NCI-H1694 (cell line): Measurements from ENCODE around the gene TMPRSS2.

Source experiments
- DNase-seq: peaks from one replicate; lab custom pipeline; 2025; lab: John Stamatoyannopoulos, UW

TMPRSS2 gene

GRCh38 chr21:41509733-41510132 is 1.8 kb upstream of the TMPRSS2 start:
- DNase-seq = no peak

- DNase-seq = no peak
Observed at GRCh38 chr21:41509145-41509496, 1.2 kb upstream of the TMPRSS2 start.

- DNase-seq = no peak
Observed at GRCh38 chr21:41508415-41509144, 622 bp upstream of the TMPRSS2 start.

- no peak for DNase-seq
Observed at GRCh38 chr21:41506611-41507520, 1.1 kb downstream of the TMPRSS2 start.

- no peak for DNase-seq
Observed at GRCh38 chr21:41506005-41506594, 1.9 kb downstream of the TMPRSS2 start.

GRCh38 chr21:41504030-41504429 is 3.9 kb downstream of the TMPRSS2 start:
- DNase-seq = no peak

GRCh38 chr21:41503331-41503730 is 4.6 kb downstream of the TMPRSS2 start:
- no peak for DNase-seq

GRCh38 chr21:41501919-41502318 is 6.0 kb downstream of the TMPRSS2 start:
- DNase-seq = no peak

- no peak for DNase-seq
Observed at GRCh38 chr21:41500931-41501381, 7.0 kb downstream of the TMPRSS2 start.

- no peak for DNase-seq
Observed at GRCh38 chr21:41500363-41500762, 7.6 kb downstream of the TMPRSS2 start.

- no peak for DNase-seq
Observed at GRCh38 chr21:41499920-41500319, 8.0 kb downstream of the TMPRSS2 start.

- no peak for DNase-seq
Observed at GRCh38 chr21:41497788-41498187, 10.2 kb downstream of the TMPRSS2 start.

GRCh38 chr21:41497008-41497407 is 10.9 kb downstream of the TMPRSS2 start:
- no peak for DNase-seq

GRCh38 chr21:41494242-41494641 is 13.7 kb downstream of the TMPRSS2 start:
- no peak for DNase-seq

- DNase-seq = no peak
Observed at GRCh38 chr21:41491412-41491811, 16.5 kb downstream of the TMPRSS2 start.

GRCh38 chr21:41490330-41490729 is 17.6 kb downstream of the TMPRSS2 start:
- DNase-seq = no peak

GRCh38 chr21:41489329-41489728 is 18.6 kb downstream of the TMPRSS2 start:
- no peak for DNase-seq

- DNase-seq = no peak
Observed at GRCh38 chr21:41488080-41488479, 19.9 kb downstream of the TMPRSS2 start.

GRCh38 chr21:41487082-41487481 is 20.9 kb downstream of the TMPRSS2 start:
- DNase-seq = no peak

- DNase-seq = no peak
Observed at GRCh38 chr21:41483973-41484372, 24.0 kb downstream of the TMPRSS2 start.

GRCh38 chr21:41483415-41483814 is 24.5 kb downstream of the TMPRSS2 start:
- DNase-seq = no peak

- DNase-seq = no peak
Observed at GRCh38 chr21:41482980-41483379, 25.0 kb downstream of the TMPRSS2 start.

- no peak for DNase-seq
Observed at GRCh38 chr21:41482301-41482700, 25.7 kb downstream of the TMPRSS2 start.
